ENCODE results near the gene ESAM.

ESAM gene

GRCh38 chr11:124727474-124727873 lies 34.6 kb downstream of the ESAM start:
- no peak for DNase-seq

- no peak for DNase-seq
These were observed 36.4 kb downstream of the ESAM start for GRCh38 chr11:124725719-124726105.

DNA sequence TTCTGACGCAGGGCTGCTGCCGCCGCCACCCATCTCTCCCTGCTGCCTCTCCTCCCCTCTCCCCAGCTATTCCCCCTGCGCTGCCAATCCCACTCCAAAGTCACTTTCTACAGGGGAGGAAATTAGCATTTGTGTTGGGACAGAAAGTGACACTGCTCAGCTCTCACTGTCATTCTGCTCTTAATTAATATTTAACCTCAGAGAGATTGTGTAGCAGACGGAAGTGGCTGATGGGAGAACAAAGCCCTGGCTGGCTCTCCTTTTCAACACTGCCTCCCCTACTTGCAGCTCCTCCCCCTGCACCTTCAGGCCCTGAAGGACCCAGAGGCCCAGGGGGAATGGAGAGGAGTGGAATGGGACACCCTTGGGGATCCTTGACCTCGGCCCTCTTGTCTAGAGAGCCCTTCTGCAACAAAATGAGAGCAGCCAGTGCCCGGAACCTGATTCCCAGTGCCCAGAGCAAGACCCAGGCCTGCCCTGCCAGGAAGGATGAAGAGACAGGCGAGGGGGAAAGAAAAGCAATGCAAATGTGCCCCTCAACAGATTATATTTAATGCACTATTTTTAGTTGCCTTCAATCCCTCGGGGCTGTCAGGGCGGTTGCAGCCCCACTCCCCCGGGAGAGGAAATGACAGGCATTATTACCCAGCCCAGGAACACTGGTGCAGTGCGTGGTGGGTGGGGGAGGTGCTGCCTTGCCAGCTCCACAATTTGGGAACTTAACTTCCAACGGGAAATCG lies 36.9 kb downstream of the ESAM start:
- no peak for DNase-seq

DNA sequence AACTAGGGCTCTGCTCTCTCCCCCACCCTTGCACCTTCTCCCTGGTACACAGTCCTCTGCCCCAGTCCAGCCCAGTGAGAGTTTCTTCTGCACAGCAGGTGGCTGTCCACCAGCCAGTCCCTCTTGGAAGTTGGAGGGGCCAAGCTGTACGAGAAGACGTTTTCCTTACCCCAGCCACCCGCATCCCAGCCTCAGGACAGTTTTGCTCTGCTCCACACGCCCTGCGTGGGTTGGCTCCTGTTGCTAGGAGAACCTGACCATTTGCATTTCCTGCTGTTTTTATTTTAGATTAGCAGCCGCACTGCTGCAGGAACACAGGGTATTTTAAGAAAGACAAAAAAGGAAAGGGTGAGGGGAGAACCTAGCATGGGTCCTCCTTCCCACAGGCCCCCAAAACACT lies 39.9 kb downstream of the ESAM start:
- DNase-seq = no peak

- DNase-seq = no peak
These were observed 42.6 kb downstream of the ESAM start for GRCh38 chr11:124719534-124719933.

DNA sequence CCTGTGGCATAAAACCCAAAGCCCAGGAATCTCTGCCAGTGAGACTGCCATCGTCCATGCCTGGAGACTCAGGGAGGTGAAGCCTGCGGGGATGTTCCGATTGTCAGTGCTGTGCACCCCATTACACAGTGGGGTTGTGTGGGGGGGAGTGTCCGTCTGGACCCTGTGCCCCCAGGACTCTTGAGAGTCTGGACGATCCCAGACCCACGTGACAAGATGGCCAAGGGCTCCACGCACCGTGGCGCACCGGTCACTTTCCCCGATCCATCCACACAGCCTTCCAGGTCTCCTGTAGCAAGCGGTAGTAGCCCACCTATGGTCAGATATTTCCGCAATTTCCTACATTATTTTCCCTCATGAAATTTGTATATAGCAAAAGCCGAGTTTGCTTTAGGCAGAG lies 43.3 kb downstream of the ESAM start:
- DNase-seq = no peak

- no peak for DNase-seq
These were observed 44.1 kb downstream of the ESAM start for GRCh38 chr11:124717786-124718651.

GRCh38 chr11:124717421-124717785 lies 44.7 kb downstream of the ESAM start:
- DNase-seq = no peak

DNA sequence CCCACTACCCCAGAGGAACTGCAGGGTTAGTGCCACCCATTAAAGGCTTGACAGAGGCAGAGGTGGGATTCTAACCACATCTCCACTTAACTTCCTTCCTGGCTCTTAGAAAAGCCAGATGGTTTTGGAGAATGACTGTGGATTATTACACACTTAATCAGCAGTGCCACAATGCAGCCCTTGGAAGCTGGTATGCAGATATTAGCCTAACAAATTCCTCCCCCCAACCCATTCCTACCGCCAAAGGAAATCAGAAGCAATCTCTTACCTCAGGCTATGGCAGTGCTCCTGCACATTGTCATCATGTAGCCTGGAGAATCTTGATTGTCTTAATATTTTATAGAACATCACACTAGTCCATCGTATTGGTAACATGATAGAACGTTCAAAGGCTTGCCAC lies 45.5 kb downstream of the ESAM start:
- DNase-seq = no peak

- no peak for DNase-seq
These were observed 49.7 kb downstream of the ESAM start for GRCh38 chr11:124712392-124712791.

- no peak for DNase-seq
These were observed 54.3 kb downstream of the ESAM start for GRCh38 chr11:124707829-124708228.
